H1 (cell line): ENCODE data around the gene TLE3. TPM values are rescaled to one million over a fixed set of nuclear protein-coding genes. Genes with fewer than 3 reads are reported as not detected.

Experiments
- CTCF ChIA-PET: fragments of 300-600 bp; sonication (Branson Sonifier 250); formaldehyde crosslinking; loops from one replicate; lab custom pipeline; 2021; ENCODE audit not compliant: partially characterized antibody; lab: Charles Lee
- POLR2A ChIA-PET: fragments of 300-600 bp; sonication (Branson Sonifier 250); formaldehyde crosslinking; loops from one replicate; lab custom pipeline; 2021; ENCODE audit warnings: inconsistent platforms; ENCODE audit not compliant: partially characterized antibody; lab: Charles Lee
- DNase-seq, 2 experiments: peaks; one replicate each; pipeline versions ENCODE4 v3.0.0 to v3.0.0-alpha.2; 2010 to 2022; ENCODE audit warnings: low spot score in 2 of 2, low read depth in 1 of 2, mixed read lengths in 1 of 2
- FAIRE-seq: peaks from 2 replicates; lab custom pipeline; 2011; peaks lifted over from hg19 to GRCh38; lab: Jason Lieb, UNC
- H2AFZ ChIP-seq: 2 replicates; pipeline ENCODE4 v1.8.1; 2012; ENCODE audit warnings: low read length, inconsistent platforms
- H2AK5ac ChIP-seq: 2 replicates; pipeline ENCODE4 v1.6.1; 2013; ENCODE audit warnings: low read depth, low read length
- H2BK120ac ChIP-seq: replicated peaks from 2 replicates; pipeline ENCODE3; 2013; ENCODE audit warnings: low read depth, low read length, inconsistent platforms
- H2BK12ac ChIP-seq: 2 replicates; pipeline ENCODE4 v1.6.1; 2013; ENCODE audit warnings: low read depth, low read length
- H2BK15ac ChIP-seq: 2 replicates; pipeline ENCODE4 v1.6.1; 2013; ENCODE audit warnings: low read length
- H2BK20ac ChIP-seq: 2 replicates; pipeline ENCODE4 v1.6.1; 2013; ENCODE audit warnings: low read length
- H2BK5ac ChIP-seq: 2 replicates; pipeline ENCODE4 v1.6.1; 2013; ENCODE audit warnings: low read depth, low read length
- H3K14ac ChIP-seq: 2 replicates; pipeline ENCODE4 v1.6.1; 2013; ENCODE audit warnings: inconsistent platforms; ENCODE audit not compliant: insufficient read length
- H3K18ac ChIP-seq: 2 replicates; pipeline ENCODE4 v1.6.1; 2013; ENCODE audit warnings: low read length; ENCODE audit errors: extremely low read depth
- H3K23ac ChIP-seq: 2 replicates; pipeline ENCODE4 v1.6.1; 2013; ENCODE audit warnings: inconsistent platforms; ENCODE audit not compliant: insufficient read length
- H3K23me2 ChIP-seq: 2 replicates; pipeline ENCODE4 v1.6.1; 2013; ENCODE audit warnings: low read depth, low read length
- H3K27ac ChIP-seq: 2 replicates; pipeline ENCODE4 v1.6.1; 2011; ENCODE audit warnings: low read depth, low read length, inconsistent platforms
- H3K27me3 ChIP-seq, 4 experiments: replicated peaks in 1 of 4; 1 replicate in 1 of 4; 2 replicates in 3 of 4; pipeline versions ENCODE4 v1.6.1 to v1.8.1; 2011 to 2013; ENCODE audit warnings: low read length in 3 of 4, mild to moderate bottlenecking in 3 of 4, inconsistent platforms in 2 of 4, mixed read lengths in 2 of 4, moderate library complexity in 1 of 4; ENCODE audit not compliant: control insufficient read depth in 3 of 4, insufficient read depth in 3 of 4; ENCODE audit errors: extremely low read depth in 1 of 4
- H3K36me3 ChIP-seq, 4 experiments: 2 replicates each; pipeline versions ENCODE4 v1.6.1 to v1.8.1; 2011 to 2013; ENCODE audit warnings: mild to moderate bottlenecking in 4 of 4, low read length in 3 of 4, moderate library complexity in 2 of 4, control low read depth in 1 of 4, inconsistent platforms in 1 of 4; ENCODE audit not compliant: insufficient read depth in 4 of 4, control insufficient read depth in 2 of 4
- H3K4ac ChIP-seq: replicated peaks from 2 replicates; pipeline ENCODE3; 2013; ENCODE audit warnings: low read length, low read depth, mixed read lengths, inconsistent platforms; ENCODE audit not compliant: insufficient read length
- H3K4me1 ChIP-seq, 4 experiments: replicated peaks in 1 of 4; 1 replicate in 1 of 4; 2 replicates in 3 of 4; pipeline versions ENCODE4 v1.6.1 to v1.8.1; 2011 to 2013; ENCODE audit warnings: low read length in 3 of 4, inconsistent platforms in 2 of 4, mixed read lengths in 1 of 4; ENCODE audit not compliant: insufficient read depth in 4 of 4, control insufficient read depth in 3 of 4
- H3K4me2 ChIP-seq, 2 experiments: 2 replicates each; pipeline versions ENCODE4 v1.6.1 to v1.8.1; 2011 to 2013; ENCODE audit warnings: low read depth in 2 of 2, low read length in 2 of 2, control low read depth in 1 of 2, inconsistent platforms in 1 of 2, mild to moderate bottlenecking in 1 of 2; ENCODE audit not compliant: insufficient read depth in 1 of 2
- H3K4me3 ChIP-seq, 4 experiments: fragments of 200-600, 300-600 bp in 1 of 4; sonication (generic), shearing (Covaris generic), sonication (Bioruptor Twin) in 1 of 4; 2 replicates each; pipeline versions ENCODE4 v1.5.1 to v1.8.1; 2011 to 2016; ENCODE audit warnings: low read length in 4 of 4, low read depth in 3 of 4, control low read depth in 2 of 4, inconsistent platforms in 2 of 4, mild to moderate bottlenecking in 2 of 4, mixed read lengths in 1 of 4, moderate library complexity in 1 of 4; ENCODE audit not compliant: insufficient read depth in 2 of 4; ENCODE audit errors: extremely low read depth in 1 of 4
- H3K56ac ChIP-seq: replicated peaks from 2 replicates; pipeline ENCODE3; 2013; ENCODE audit warnings: low read depth, mild to moderate bottlenecking, mixed read lengths, low read length, inconsistent platforms; ENCODE audit not compliant: insufficient read length
- H3K79me1 ChIP-seq: 2 replicates; pipeline ENCODE4 v1.6.1; 2013; ENCODE audit warnings: low read depth, low read length, control low read depth
- H3K79me2 ChIP-seq, 2 experiments: 2 replicates each; pipeline versions ENCODE4 v1.6.1 to v1.8.1; 2012 to 2013; ENCODE audit warnings: low read length in 2 of 2, mild to moderate bottlenecking in 2 of 2, inconsistent platforms in 1 of 2; ENCODE audit not compliant: insufficient read depth in 2 of 2, control insufficient read depth in 1 of 2
- H3K9ac ChIP-seq, 4 experiments: replicated peaks in 1 of 4; 1 replicate in 1 of 4; 2 replicates in 3 of 4; pipeline versions ENCODE4 v1.6.1 to v1.8.1; 2011 to 2013; ENCODE audit warnings: low read depth in 3 of 4, low read length in 3 of 4, control low read depth in 2 of 4, mild to moderate bottlenecking in 2 of 4, moderate library complexity in 2 of 4, inconsistent platforms in 1 of 4; ENCODE audit errors: extremely low read depth in 1 of 4
- H3K9me3 ChIP-seq, 2 experiments: 2 replicates each; pipeline versions ENCODE4 v1.6.1 to v1.8.1; 2012 to 2013; ENCODE audit warnings: mild to moderate bottlenecking in 2 of 2, moderate library complexity in 2 of 2, control low read depth in 1 of 2, inconsistent platforms in 1 of 2, low read depth in 1 of 2, low read length in 1 of 2, mixed read lengths in 1 of 2; ENCODE audit not compliant: insufficient read depth in 2 of 2
- H4K20me1 ChIP-seq, 2 experiments: replicated peaks in 1 of 2; 2 replicates each; pipeline versions ENCODE3 to v1.8.1; 2011 to 2013; ENCODE audit warnings: inconsistent platforms in 2 of 2, low read length in 2 of 2, mild to moderate bottlenecking in 1 of 2; ENCODE audit not compliant: insufficient read depth in 2 of 2, control insufficient read depth in 1 of 2
- H4K5ac ChIP-seq: 2 replicates; pipeline ENCODE4 v1.6.1; 2013; ENCODE audit warnings: low read length, low read depth, mixed read lengths, inconsistent platforms; ENCODE audit not compliant: insufficient read length
- H4K8ac ChIP-seq: 2 replicates; pipeline ENCODE4 v1.8.0; 2013; ENCODE audit warnings: mild to moderate bottlenecking, moderate library complexity, low read length, inconsistent platforms; ENCODE audit not compliant: insufficient read depth; ENCODE audit errors: extremely low read depth
- H4K91ac ChIP-seq: replicated peaks from 2 replicates; pipeline ENCODE3; 2013; ENCODE audit warnings: low read length, mixed read lengths, inconsistent platforms; ENCODE audit not compliant: insufficient read length
- ATF3 ChIP-seq: IDR thresholded peaks from 2 replicates; pipeline ENCODE4 v1.6.1; 2011; ENCODE audit warnings: low read depth, mild to moderate bottlenecking, low read length; ENCODE audit not compliant: insufficient read depth
- CBX8 ChIP-seq: fragments of 300-800, 300-1000 bp; sonication (generic); IDR thresholded peaks from 2 replicates; pipeline ENCODE4 v1.7.1; 2016; ENCODE audit warnings: low read depth, low read length, borderline replicate concordance
- EZH2 ChIP-seq: fragments of 200-600 bp; sonication (generic); IDR thresholded peaks from 2 replicates; pipeline ENCODE4 v1.7.1; 2012; ENCODE audit warnings: low read depth, mild to moderate bottlenecking, moderate library complexity, low read length, inconsistent platforms; ENCODE audit not compliant: severe bottlenecking
- JUND ChIP-seq: IDR thresholded peaks from 2 replicates; pipeline ENCODE4 v1.6.1; 2011; ENCODE audit warnings: mild to moderate bottlenecking, improper control_type of control experiment, low read length
- NANOG ChIP-seq: IDR thresholded peaks from 2 replicates; pipeline ENCODE4 v1.6.1; 2011; ENCODE audit warnings: low read length, low read depth, mild to moderate bottlenecking, inconsistent platforms; ENCODE audit not compliant: insufficient read depth, poor library complexity, severe bottlenecking
- POU5F1 ChIP-seq: IDR thresholded peaks from 2 replicates; pipeline ENCODE4 v1.6.1; 2011; ENCODE audit warnings: low read depth, mild to moderate bottlenecking, low read length, moderate library complexity
- WGBS, 2 experiments: shearing (Covaris generic) in 1 of 2; methylation state at CpG; one replicate each; pipeline versions ENCODE4 v1.1.6 to v1.1.7; 2013 to 2015; ENCODE audit warnings: low lambda C conversion rate in 2 of 2, mixed read lengths in 2 of 2, inconsistent platforms in 1 of 2, low coverage in 1 of 2, missing lambda C conversion rate in 1 of 2; ENCODE audit not compliant: insufficient replicate concordance in 2 of 2, insufficient coverage in 1 of 2, insufficient read length in 1 of 2; ENCODE audit errors: extremely low coverage in 1 of 2, missing lambda C conversion rate in 1 of 2; 5-methylcytosine and 5-hydroxymethylcytosine counted together
- polyA plus RNA-seq, 7 experiments: library from polyadenylated mRNA; depleted of rRNA in 3 of 7; stranded (reverse) in 5 of 7; unstranded in 2 of 7; fragments of >200 nt in 5 of 7; fragments of 200-250 nt in 2 of 7; gene quantifications; 1 replicate in 5 of 7; 2 replicates in 1 of 7; 4 replicates in 1 of 7; pipeline versions ENCODE4 v1.2.1 to v1.2.3, GENCODE V29; 2011 to 2013; ENCODE audit warnings: missing spikeins in 2 of 7, mixed read lengths in 2 of 7
- total RNA-seq: library from RNA; stranded (reverse); fragmentation: NEBNext Ultra II Directional; extraction: Animal tissue kit (Norgen Biotek cat#: 25700); gene quantifications from 2 replicates; pipeline ENCODE4 v1.2.1, GENCODE V29; 2021

Gene TLE3
- total and polyA plus RNA-seq, 2 of the 8 experiments (the other 6 are each of a cell fraction or from before 2014, with no cell fraction given) = 25.1 to 61.2 TPM

GRCh38 chr15:70008697-70009290 lies 88.9 kb downstream of the TLE3 start:
- no peaks in the 10 kb centered on the region for H3K36me3 ChIP-seq
- TF ChIP-seq EZH2 = no peak
- TF ChIP-seq POU5F1 = no peak
- no peak for TF ChIP-seq CBX8
- no peak for TF ChIP-seq JUND
- TF ChIP-seq ATF3 = no peak
- TF ChIP-seq NANOG = no peak
- TF ChIP-seq, all 59 proteins: peak for 0
- H3K9ac ChIP-seq = no peak overlapping the region
- no peak for DNase-seq
- no peak overlapping the region for H4K91ac ChIP-seq
- H3K79me2 ChIP-seq = no peaks in the 10 kb centered on the region
- no peak overlapping the region for H4K8ac ChIP-seq
- FAIRE-seq = no peak
- ChIA-PET POLR2A (no interaction called here), CTCF (interaction anchor here (1.0 to 2.4 kb wide), 3 partner anchors 9 to 27 kb away, joined by 3 to 5 read pairs (median 3); no protein-coding TSS in a partner anchor)
- H3K14ac ChIP-seq = no peak overlapping the region
- H2BK120ac ChIP-seq = no peak overlapping the region
- H2BK20ac ChIP-seq = peak overlapping the region; percentile 1; the same call in 1 of the 2 replicates
- no peak overlapping the region for H3K27ac ChIP-seq
- H3K4me3 ChIP-seq = no peak overlapping the region
- no peak overlapping the region for H2BK12ac ChIP-seq
- no peak overlapping the region for H2AFZ ChIP-seq
- 89% methylated on average over 3 of the region's 3 CpGs; no CpG with 5 or more reads in 1 of the 2 experiments for WGBS, 2 experiments
- H2BK5ac ChIP-seq = no peak overlapping the region
- H3K4me1 ChIP-seq = no peaks in the 10 kb centered on the region
- no peak overlapping the region for H3K4ac ChIP-seq
- H2AK5ac ChIP-seq = no peak overlapping the region
- H2BK15ac ChIP-seq = no peak overlapping the region; the same call in 1 of the 2 replicates
- H3K23ac ChIP-seq = no peak overlapping the region
- no peak overlapping the region for H4K5ac ChIP-seq
- no peaks in the 10 kb centered on the region for H3K23me2 ChIP-seq
- no peaks in the 10 kb centered on the region for H3K79me1 ChIP-seq
- no peak overlapping the region for H3K4me2 ChIP-seq
- H4K20me1 ChIP-seq = no peaks in the 10 kb centered on the region
- no peak overlapping the region for H3K56ac ChIP-seq
- H3K18ac ChIP-seq = no peak overlapping the region
- H3K27me3 ChIP-seq = no peaks in the 10 kb centered on the region
- no peaks in the 10 kb centered on the region for H3K9me3 ChIP-seq
